IMR-90 (cell line): ENCODE data around the gene FOXB1. TPM values are rescaled to one million over a fixed set of nuclear protein-coding genes. Genes with fewer than 3 reads are reported as not detected.

Experiments used
- ATAC-seq: fragments of 200-7000 bp; cut with Tn5 transposase; 2 replicates; pipeline ENCODE4 v1.9.1; 2020; ENCODE audit warnings: low read depth, mild to moderate bottlenecking, moderate library complexity
- BruUV-seq: library from RNA; stranded (reverse); fragments of 400-500 nt; replicated peaks from 2 replicates; lab custom pipeline; 2021; lab: Mats Ljungman, UMichigan
- CTCF ChIA-PET: fragments of 300-600 bp; formaldehyde crosslinking; extraction: SDS; loops from one replicate; lab custom pipeline; 2021; ENCODE audit warnings: antibody characterized with exemption; lab: Yijun Ruan, JAX
- POLR2A ChIA-PET: fragments of 300-600 bp; sonication (Branson Sonifier 250); formaldehyde crosslinking; loops from one replicate; lab custom pipeline; 2022; ENCODE audit warnings: antibody characterized with exemption; ENCODE audit not compliant: unreplicated experiment; lab: Charles Lee
- DNase-seq: peaks from one replicate; pipeline ENCODE4 v3.0.0; 2013
- H2AFZ ChIP-seq: replicated peaks from 2 replicates; pipeline ENCODE3; 2013; ENCODE audit warnings: low read length, mild to moderate bottlenecking; ENCODE audit not compliant: poor library complexity
- H2AK5ac ChIP-seq: 2 replicates; pipeline ENCODE4 v1.6.1; 2013; ENCODE audit warnings: low read depth, low read length, inconsistent platforms
- H2AK9ac ChIP-seq: replicated peaks from 2 replicates; pipeline ENCODE3; 2013; ENCODE audit warnings: mild to moderate bottlenecking, low read depth, low read length, moderate library complexity; ENCODE audit not compliant: poor library complexity
- H2BK120ac ChIP-seq: 2 replicates; pipeline ENCODE4 v1.6.1; 2013; ENCODE audit warnings: low read depth, low read length, inconsistent platforms
- H2BK15ac ChIP-seq: 3 replicates; pipeline ENCODE4 v1.6.1; 2013; ENCODE audit warnings: low read depth, low read length, inconsistent platforms
- H2BK20ac ChIP-seq: 2 replicates; pipeline ENCODE4 v1.6.1; 2013; ENCODE audit warnings: low read depth, mild to moderate bottlenecking, inconsistent platforms, low read length, moderate library complexity
- H2BK5ac ChIP-seq: 2 replicates; pipeline ENCODE4 v1.6.1; 2013; ENCODE audit warnings: mild to moderate bottlenecking, low read depth, low read length, inconsistent platforms; ENCODE audit not compliant: poor library complexity, severe bottlenecking
- H3K14ac ChIP-seq: replicated peaks from 2 replicates; pipeline ENCODE4 v1.6.1; 2013; ENCODE audit warnings: low read depth, low read length, inconsistent platforms
- H3K18ac ChIP-seq: 2 replicates; pipeline ENCODE4 v1.6.1; 2013; ENCODE audit warnings: low read depth, low read length, control low read depth
- H3K23ac ChIP-seq: 2 replicates; pipeline ENCODE4 v1.6.1; 2013; ENCODE audit warnings: low read depth, low read length, inconsistent platforms
- H3K27ac ChIP-seq: 2 replicates; pipeline ENCODE4 v1.5.1; 2013; ENCODE audit warnings: mild to moderate bottlenecking, control low read depth, low read length; ENCODE audit not compliant: insufficient read depth
- H3K27me3 ChIP-seq: 2 replicates; pipeline ENCODE4 v1.6.1; 2013; ENCODE audit warnings: low read length; ENCODE audit not compliant: control insufficient read depth, insufficient read depth
- H3K36me3 ChIP-seq: 2 replicates; pipeline ENCODE4 v1.6.1; 2013; ENCODE audit warnings: low read length, mixed read lengths; ENCODE audit not compliant: control insufficient read depth, insufficient read depth
- H3K4ac ChIP-seq: 2 replicates; pipeline ENCODE4 v1.6.1; 2013; ENCODE audit warnings: low read depth, low read length, inconsistent platforms
- H3K4me1 ChIP-seq: 2 replicates; pipeline ENCODE4 v1.6.1; 2013; ENCODE audit warnings: low read length, mixed read lengths; ENCODE audit not compliant: control insufficient read depth, insufficient read depth
- H3K4me2 ChIP-seq: 2 replicates; pipeline ENCODE4 v1.6.1; 2013; ENCODE audit warnings: low read depth, mild to moderate bottlenecking, control low read depth, low read length, moderate library complexity
- H3K4me3 ChIP-seq: 2 replicates; pipeline ENCODE4 v1.5.1; 2013; ENCODE audit warnings: low read depth, mild to moderate bottlenecking, control low read depth, low read length, moderate library complexity; ENCODE audit not compliant: insufficient read depth
- H3K56ac ChIP-seq: 2 replicates; pipeline ENCODE4 v1.6.1; 2013; ENCODE audit warnings: low read length, inconsistent platforms; ENCODE audit not compliant: insufficient read depth; ENCODE audit errors: extremely low read depth
- H3K79me1 ChIP-seq, 2 experiments: 2 replicates each; pipeline ENCODE4 v1.6.1; 2013; ENCODE audit warnings: low read length in 2 of 2, inconsistent platforms in 1 of 2, low read depth in 1 of 2
- H3K9ac ChIP-seq: 2 replicates; pipeline ENCODE4 v1.6.1; 2013; ENCODE audit warnings: low read depth, low read length, control low read depth
- H3K9me1 ChIP-seq: 2 replicates; pipeline ENCODE4 v1.6.1; 2013; ENCODE audit warnings: low read length, inconsistent platforms; ENCODE audit not compliant: insufficient read depth
- H3K9me3 ChIP-seq: 2 replicates; pipeline ENCODE4 v1.6.1; 2013; ENCODE audit warnings: low read length; ENCODE audit not compliant: control insufficient read depth, insufficient read depth
- H4K20me1 ChIP-seq: 2 replicates; pipeline ENCODE4 v1.6.1; 2013; ENCODE audit warnings: low read length, inconsistent platforms; ENCODE audit not compliant: insufficient read depth
- H4K5ac ChIP-seq: 2 replicates; pipeline ENCODE4 v1.6.1; 2013; ENCODE audit warnings: mild to moderate bottlenecking, low read depth, low read length, control low read depth
- H4K8ac ChIP-seq, 2 experiments: 2 replicates each; pipeline ENCODE4 v1.6.1; 2013; ENCODE audit warnings: low read depth in 2 of 2, low read length in 2 of 2, control low read depth in 1 of 2, inconsistent platforms in 1 of 2
- H4K91ac ChIP-seq: 2 replicates; pipeline ENCODE4 v1.6.1; 2013; ENCODE audit warnings: low read depth, low read length, inconsistent platforms; ENCODE audit not compliant: insufficient read depth
- BHLHE40 ChIP-seq: fragments of 150-350 bp; IDR thresholded peaks from 2 replicates; pipeline ENCODE4 v1.6.1; 2016; ENCODE audit warnings: mild to moderate bottlenecking, low read depth, low read length
- CEBPB ChIP-seq: IDR thresholded peaks from 2 replicates; pipeline ENCODE4 v1.6.1; 2012; ENCODE audit warnings: low read depth, low read length, improper control_type of control experiment
- CHD1 ChIP-seq: IDR thresholded peaks from 2 replicates; pipeline ENCODE4 v1.6.1; 2012; ENCODE audit warnings: low read depth, low read length, improper control_type of control experiment
- ELK1 ChIP-seq: fragments of 150-350 bp; IDR thresholded peaks from 2 replicates; pipeline ENCODE4 v1.6.1; 2016; ENCODE audit warnings: low read depth, mild to moderate bottlenecking, low read length, moderate library complexity, borderline replicate concordance
- MAFK ChIP-seq: IDR thresholded peaks from 2 replicates; pipeline ENCODE4 v1.6.1; 2012; ENCODE audit warnings: low read depth, low read length, improper control_type of control experiment
- NFE2L2 ChIP-seq: fragments of 150-350 bp; IDR thresholded peaks from 2 replicates; pipeline ENCODE4 v1.6.1; 2016; ENCODE audit warnings: low read depth, mild to moderate bottlenecking, low read length
- POLR2A ChIP-seq: IDR thresholded peaks from 2 replicates; pipeline ENCODE4 v1.6.1; 2012; ENCODE audit warnings: mild to moderate bottlenecking, low read depth, low read length
- RCOR1 ChIP-seq: IDR thresholded peaks from 2 replicates; pipeline ENCODE4 v1.6.1; 2012; ENCODE audit warnings: mild to moderate bottlenecking, low read length, improper control_type of control experiment; ENCODE audit not compliant: insufficient replicate concordance
- RFX5 ChIP-seq: IDR thresholded peaks from 2 replicates; pipeline ENCODE4 v1.8.0; 2012; ENCODE audit warnings: low read depth, mild to moderate bottlenecking, low read length, moderate library complexity
- dilution Hi-C: fragments of 300-500 bp; cut with HindIII; formaldehyde crosslinking; loops from one replicate; pipeline ENCODE4 v1.14.3; 2018; ENCODE audit warnings: low sequenced_read_pairs; ENCODE audit not compliant: unreplicated experiment
- in situ Hi-C: fragments of 300-500 bp; cut with MboI; formaldehyde crosslinking; loops from 3 replicates; pipeline ENCODE4 v1.14.3; 2019; ENCODE audit warnings: low sequenced_read_pairs, inconsistent platforms, mixed read lengths
- intact Hi-C: fragments of 100-400 bp; cut with micrococcal nuclease; formaldehyde crosslinking; loops from 2 replicates; pipeline ENCODE4 v1.10.0; 2022
- polyA plus RNA-seq, 3 experiments: library from polyadenylated mRNA; depleted of rRNA; stranded (reverse); fragments of >200 nt; gene quantifications; 2 replicates each; pipeline ENCODE4 v1.2.3, GENCODE V29; 2012; ENCODE audit warnings: low replicate concordance in 1 of 3
- total RNA-seq: library from RNA; depleted of rRNA; stranded (reverse); fragments of >200 nt; gene quantifications from 2 replicates; pipeline ENCODE4 v1.2.3, GENCODE V29; 2012

The FOXB1 gene
- total and polyA plus RNA-seq, 2 of the 4 experiments (the other 2 are of a cell fraction): not detected

- Histone ChIP-seq H3K36me3 (no peaks in the 10 kb centered on the region), H2BK20ac (no peak overlapping the region), H2BK120ac (no peak overlapping the region), H3K9me3 (peaks cover 2% of the 10 kb centered on the region; the same call in 1 of the 2 replicates), H2AK9ac (no peak overlapping the region), H4K5ac (no peak overlapping the region), H2BK5ac (no peak overlapping the region), H2AK5ac (no peak overlapping the region), H3K27me3 (no peaks in the 10 kb centered on the region), H3K4me2 (no peak overlapping the region), H3K23ac (no peak overlapping the region), H2AFZ (no peak overlapping the region), H3K79me1 (no peaks in the 10 kb centered on the region), H3K9ac (no peak overlapping the region), H4K20me1 (no peaks in the 10 kb centered on the region), H3K4me1 (no peaks in the 10 kb centered on the region), H3K18ac (no peak overlapping the region), H3K56ac (no peak overlapping the region), H4K8ac (no peak overlapping the region), H3K4me3 (no peak overlapping the region), H3K9me1 (no peaks in the 10 kb centered on the region), H4K91ac (no peak overlapping the region), H3K27ac (no peak overlapping the region), H3K14ac (no peak overlapping the region), H2BK15ac (no peak overlapping the region), H3K4ac (no peak overlapping the region)
- in situ Hi-C loops (no loop called here), dilution Hi-C loops (no loop called here), intact Hi-C loops (no loop called here)
- ChIA-PET POLR2A (no interaction called here), CTCF (no interaction called here)
- DNase-seq (no peak), ATAC-seq (no peak)
- TF ChIP-seq POLR2A (no peak), ELK1 (no peak), RFX5 (no peak), NFE2L2 (no peak), BHLHE40 (no peak), MAFK (no peak), RCOR1 (no peak), CHD1 (no peak), CEBPB (no peak)
- BruUV-seq: no TSS peak
Measured at GRCh38 chr15:59966262-59966661, 37.8 kb upstream of the FOXB1 start.
